HG03354 (cell line): ENCODE measurements around the gene ZMIZ1.

Source experiments
- ATAC-seq: cut with Tn5 transposase; IDR thresholded peaks from one replicate; pipeline ENCODE4 v1.9.1; 2021; ENCODE audit warnings: mild to moderate bottlenecking; ENCODE audit not compliant: unreplicated experiment, poor library complexity, severe bottlenecking

Gene ZMIZ1

DNA sequence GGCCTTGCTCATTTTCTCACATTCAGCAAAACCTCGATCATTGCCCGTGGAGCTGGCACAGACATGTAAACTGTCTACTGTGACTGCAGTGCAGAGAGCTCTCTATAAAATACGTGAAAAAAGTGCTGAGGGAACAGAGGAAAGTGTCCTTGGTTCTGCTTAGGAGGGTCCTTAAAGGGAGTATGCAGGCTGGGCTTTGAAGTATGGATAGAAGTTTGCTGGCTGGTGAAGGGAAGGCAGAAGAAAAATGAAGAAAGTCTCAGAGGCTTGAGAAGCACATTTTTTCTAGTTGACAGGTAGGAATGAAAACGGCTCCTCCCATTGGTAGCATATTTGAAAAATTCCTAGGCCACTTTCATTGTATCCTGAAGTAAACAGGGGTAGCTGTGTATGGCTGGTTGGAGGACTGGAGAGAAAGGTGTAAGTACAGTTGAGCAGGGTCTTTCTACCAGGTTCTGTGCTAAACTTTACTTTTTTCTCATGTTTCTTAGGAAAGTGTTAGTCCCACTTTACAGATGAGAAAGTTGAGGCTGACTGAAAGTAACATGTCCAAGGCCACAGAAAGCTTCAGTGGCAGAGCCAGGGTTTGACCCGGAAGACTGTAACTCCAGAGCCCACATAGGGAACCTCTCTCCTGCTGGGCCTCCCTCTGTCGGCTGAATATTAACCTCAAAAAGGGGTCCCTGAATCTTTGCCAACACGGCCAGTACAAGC, 215.5 kb downstream of the ZMIZ1 start:
- ATAC-seq = no peak

DNA sequence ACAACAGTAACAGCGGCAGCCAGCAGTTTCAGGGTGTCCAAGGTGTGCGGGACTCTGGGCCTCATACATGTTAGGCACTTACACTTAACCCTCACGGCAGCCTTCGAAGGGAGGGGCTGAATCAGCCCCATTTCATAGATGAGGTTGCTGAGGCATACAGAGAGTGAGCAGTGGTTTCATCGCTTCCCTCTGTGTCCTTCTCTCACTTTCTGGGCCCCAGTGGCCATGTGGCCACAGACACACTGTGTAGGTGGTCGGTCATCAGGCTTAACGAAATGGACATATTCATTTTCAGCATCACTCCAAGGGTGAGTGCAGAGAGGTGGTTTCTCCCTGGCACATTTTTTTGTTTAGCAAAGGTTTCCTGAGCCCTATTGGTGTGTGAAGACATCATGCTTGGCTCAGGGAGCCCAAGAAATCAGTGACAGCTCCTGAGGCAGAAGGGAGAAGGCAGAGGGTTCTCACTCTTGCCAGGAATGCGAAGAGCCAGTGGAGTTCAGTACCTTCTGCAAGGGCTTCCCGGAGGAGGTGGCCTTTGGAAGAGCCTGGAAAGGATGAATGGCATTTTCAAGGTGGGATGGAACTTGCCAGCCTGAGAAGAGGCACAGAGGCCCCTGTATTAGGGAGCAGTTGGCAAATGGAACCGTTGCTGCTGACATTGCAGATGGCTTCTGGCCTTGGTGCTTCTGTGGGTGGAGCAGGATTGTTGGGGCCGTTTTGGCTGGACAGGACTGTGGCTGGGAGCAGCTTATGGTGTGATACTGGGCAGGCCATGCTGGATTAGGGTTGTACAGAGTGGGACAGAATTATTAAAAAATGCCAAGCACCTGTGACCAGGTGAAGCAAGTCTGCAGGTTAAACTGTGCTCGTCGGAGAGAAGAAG, 216.8 kb downstream of the ZMIZ1 start:
- ATAC-seq = peak; percentile 62

GRCh38 chr10:79286318-79286951, 217.7 kb downstream of the ZMIZ1 start:
- ATAC-seq = peak; percentile 93

- ATAC-seq = no peak
Measured at GRCh38 chr10:79287973-79288723, 219.4 kb downstream of the ZMIZ1 start.

DNA sequence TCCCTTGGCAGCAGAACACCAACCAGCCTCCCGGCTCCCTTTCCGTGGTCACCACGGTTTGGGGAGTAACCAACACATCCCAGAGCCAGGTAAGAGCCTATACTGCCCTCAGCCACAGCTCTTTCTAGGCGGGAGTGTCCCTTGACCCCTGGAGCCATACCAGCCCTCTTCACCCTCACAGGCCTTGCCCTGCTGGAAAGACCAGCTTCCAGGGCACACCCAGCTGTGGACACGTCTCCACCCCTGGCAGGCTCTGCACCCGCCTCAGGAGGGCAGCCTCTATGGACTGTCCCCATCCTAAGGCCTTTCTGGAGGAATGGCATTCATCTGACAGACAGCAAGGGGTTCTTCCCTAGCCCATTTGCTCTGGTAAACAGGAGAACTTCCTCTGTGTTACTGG, 221.0 kb downstream of the ZMIZ1 start:
- no peak for ATAC-seq

- ATAC-seq = no peak
Measured at GRCh38 chr10:79292026-79292766, 223.4 kb downstream of the ZMIZ1 start.

DNA sequence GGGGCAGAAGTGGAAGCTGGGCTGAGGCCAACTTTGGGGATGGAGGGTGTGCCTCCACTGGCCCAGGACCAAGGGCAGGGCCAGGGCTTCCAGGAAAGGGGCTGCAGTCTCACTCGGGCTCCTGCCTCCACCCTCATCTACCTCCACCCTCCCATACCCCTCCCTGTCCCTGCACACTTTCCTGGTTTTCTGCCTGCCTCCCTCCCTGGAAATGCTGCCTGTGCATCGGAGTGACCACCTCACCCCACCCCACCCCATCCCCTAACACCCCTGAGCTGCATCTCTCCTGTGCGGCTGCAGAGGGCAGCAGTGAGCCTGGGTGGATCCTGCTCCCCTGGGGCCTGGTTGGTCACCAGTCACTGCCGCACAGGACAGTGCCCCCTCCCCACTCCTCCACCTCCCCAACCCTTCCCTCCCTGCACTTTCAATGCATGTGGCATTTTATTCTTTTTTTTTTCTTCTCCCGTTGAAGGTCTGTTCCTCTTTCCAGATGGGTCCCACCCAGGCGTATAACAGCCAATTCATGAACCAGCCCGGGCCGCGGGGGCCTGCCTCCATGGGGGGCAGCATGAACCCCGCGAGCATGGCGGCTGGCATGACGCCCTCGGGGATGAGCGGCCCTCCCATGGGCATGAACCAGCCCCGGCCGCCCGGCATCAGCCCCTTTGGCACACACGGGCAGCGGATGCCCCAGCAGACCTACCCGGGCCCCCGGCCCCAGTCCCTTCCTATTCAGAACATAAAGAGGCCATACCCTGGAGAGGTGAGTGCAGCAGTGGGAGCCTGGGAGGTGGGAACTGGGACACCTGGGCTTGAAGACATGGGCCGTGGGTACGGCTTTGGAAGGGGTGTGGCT, 224.4 kb downstream of the ZMIZ1 start:
- no peak for ATAC-seq

GRCh38 chr10:79293841-79294581, 225.2 kb downstream of the ZMIZ1 start:
- ATAC-seq = no peak

DNA sequence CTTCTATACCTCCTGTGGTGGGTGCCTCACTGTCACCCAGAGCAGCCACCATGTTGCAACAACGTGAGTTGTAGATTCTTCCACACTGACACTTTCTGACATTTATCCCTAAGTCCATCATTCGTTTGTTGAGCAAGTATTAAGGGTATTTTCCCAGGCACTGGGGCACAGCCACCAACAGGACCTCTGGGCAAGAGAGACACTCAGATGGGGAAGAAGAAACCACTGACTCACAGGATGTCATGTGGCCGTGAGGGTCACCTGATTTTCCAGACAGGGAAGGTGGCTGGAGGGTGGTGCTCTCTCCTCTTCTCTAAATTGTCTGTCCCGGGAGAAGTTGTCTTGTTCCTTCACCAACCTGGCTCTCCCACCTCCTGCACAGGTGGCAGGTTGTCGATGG, 226.8 kb downstream of the ZMIZ1 start:
- ATAC-seq = no peak

GRCh38 chr10:79296431-79296830, 227.7 kb downstream of the ZMIZ1 start:
- no peak for ATAC-seq

GRCh38 chr10:79298403-79299244, 229.9 kb downstream of the ZMIZ1 start:
- ATAC-seq = no peak

DNA sequence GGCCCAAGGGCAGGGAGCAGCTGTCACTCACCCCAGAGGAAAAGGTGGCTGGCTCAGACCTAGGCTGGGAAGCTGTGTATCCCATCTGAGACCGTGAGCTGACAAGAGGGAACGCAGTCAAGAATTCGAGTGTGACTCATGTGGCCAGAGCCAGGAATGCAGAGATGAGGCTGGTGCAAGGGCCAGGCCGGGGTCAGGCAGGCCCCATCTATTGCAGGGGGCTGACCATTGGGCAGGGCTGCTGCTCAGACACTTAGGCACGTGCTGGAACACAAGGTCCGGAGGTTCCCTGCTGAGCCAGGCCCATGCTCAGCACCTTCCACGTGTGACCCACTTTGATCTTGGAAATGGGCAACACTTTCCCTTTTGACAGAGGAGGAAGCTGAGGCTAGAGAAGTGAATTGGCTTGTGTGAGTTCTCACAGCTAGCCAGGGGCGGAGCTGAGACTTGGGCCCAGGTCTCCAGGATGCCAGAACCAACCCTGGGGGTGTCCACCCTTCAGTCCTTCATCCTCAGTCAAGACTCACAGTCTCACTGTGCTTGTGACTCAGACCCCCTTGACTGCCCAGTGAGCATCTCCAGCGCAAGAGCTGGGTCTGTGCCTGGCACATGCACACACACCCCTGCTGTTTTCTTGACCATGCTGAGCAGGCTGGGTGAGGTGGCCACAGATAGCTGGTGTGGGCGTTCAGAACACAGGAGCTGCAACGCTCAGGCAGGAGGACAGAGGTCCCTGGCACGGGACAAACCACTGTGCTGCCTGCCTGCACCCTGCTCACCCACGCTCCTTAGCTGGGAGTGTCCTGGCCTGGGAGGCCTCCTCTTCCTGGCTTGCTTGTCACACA, 230.9 kb downstream of the ZMIZ1 start:
- ATAC-seq = no peak

DNA sequence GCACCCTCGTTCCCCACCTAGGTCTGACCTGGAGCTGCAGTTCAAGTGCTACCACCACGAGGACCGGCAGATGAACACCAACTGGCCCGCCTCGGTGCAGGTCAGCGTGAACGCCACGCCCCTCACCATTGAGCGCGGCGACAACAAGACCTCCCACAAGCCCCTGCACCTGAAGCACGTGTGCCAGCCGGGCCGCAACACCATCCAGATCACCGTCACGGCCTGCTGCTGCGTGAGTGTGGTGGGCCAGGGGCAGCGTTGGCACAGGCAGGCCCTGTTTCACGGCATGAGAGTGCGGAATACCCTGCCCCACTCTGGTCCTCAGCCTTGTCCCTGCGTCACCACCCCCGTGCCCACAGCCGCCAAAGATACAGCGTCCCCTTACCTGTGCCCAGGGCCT, 231.9 kb downstream of the ZMIZ1 start:
- ATAC-seq = no peak

GRCh38 chr10:79301754-79302530, 233.2 kb downstream of the ZMIZ1 start:
- no peak for ATAC-seq
